Measurements from ENCODE around the gene SPTAN1.

- TF ChIP-seq EP300 (IDR thresholded peaks at IDR 0.05; ENCODE audit: low read depth) (no peak), CTCF (IDR thresholded peaks at IDR 0.05) (no peak)
These were observed 81.2 kb downstream of the SPTAN1 start for GRCh38 chr9:128633601-128634000.
